ENCODE data around the gene SNRPD3.

- no peak for TF ChIP-seq CTCF (IDR thresholded peaks at IDR 0.05)
- peak in 1 of 3 donors; percentile 29 for TF ChIP-seq POLR2AphosphoS5 (IDR thresholded peaks at IDR 0.05)
- TF ChIP-seq EP300 (IDR thresholded peaks at IDR 0.05): no peak
- no peak for TF ChIP-seq POLR2A (IDR thresholded peaks at IDR 0.05)
Observed at GRCh38 chr22:24588381-24588756, 32.6 kb downstream of the SNRPD3 start.

Data from stomach (tissue), 4 donors.